Endothelial cell of umbilical vein (primary cell): Measurements from ENCODE around the gene GFER.

ENCODE experiments used
- EZH2 ChIP-seq: IDR thresholded peaks from 2 replicates; pipeline ENCODE4 v1.6.1; 2012; ENCODE audit warnings: borderline replicate concordance, low read depth, mild to moderate bottlenecking, moderate library complexity, low read length, inconsistent platforms; ENCODE audit not compliant: severe bottlenecking
- GATA2 ChIP-seq: IDR thresholded peaks from 2 replicates; pipeline ENCODE4 v1.7.0; 2011; ENCODE audit warnings: low read depth, mild to moderate bottlenecking, moderate library complexity, mixed read lengths, low read length; ENCODE audit not compliant: insufficient read length, insufficient read depth
- JUN ChIP-seq: IDR thresholded peaks from 2 replicates; pipeline ENCODE4 v1.6.1; 2011; ENCODE audit warnings: borderline replicate concordance, low read depth; ENCODE audit not compliant: insufficient read length, insufficient read depth
- MYC ChIP-seq: IDR thresholded peaks from one replicate; pipeline ENCODE4 v1.6.1; 2011; ENCODE audit warnings: mild to moderate bottlenecking, low read depth, low read length
- POLR2A ChIP-seq: IDR thresholded peaks from 2 replicates; pipeline ENCODE4 v1.6.1; 2012; ENCODE audit warnings: low read depth, mild to moderate bottlenecking, control low read depth, low read length
- POLR2AphosphoS5 ChIP-seq: IDR thresholded peaks from 2 replicates; pipeline ENCODE4 v1.6.1; 2012; ENCODE audit warnings: low read depth, mild to moderate bottlenecking, control low read depth, low read length, moderate library complexity; ENCODE audit not compliant: insufficient read depth
- TF ChIP-seq, protein P1 (sequence below), 2 donors: IDR thresholded peaks; 1 replicate in 1 of 2; 2 replicates in 1 of 2; pipeline ENCODE4 v1.5.1; 2011; ENCODE audit warnings: low read length in 2 of 2, mild to moderate bottlenecking in 2 of 2, moderate library complexity in 2 of 2, control low read depth in 1 of 2, inconsistent platforms in 1 of 2, low read depth in 1 of 2; ENCODE audit not compliant: insufficient read depth in 1 of 2; ENCODE audit errors: extremely low read depth in 1 of 2

- TF ChIP-seq EZH2 = no peak
- no peak for TF ChIP-seq POLR2AphosphoS5
- TF ChIP-seq POLR2A = no peak
- TF ChIP-seq, protein P1, sequence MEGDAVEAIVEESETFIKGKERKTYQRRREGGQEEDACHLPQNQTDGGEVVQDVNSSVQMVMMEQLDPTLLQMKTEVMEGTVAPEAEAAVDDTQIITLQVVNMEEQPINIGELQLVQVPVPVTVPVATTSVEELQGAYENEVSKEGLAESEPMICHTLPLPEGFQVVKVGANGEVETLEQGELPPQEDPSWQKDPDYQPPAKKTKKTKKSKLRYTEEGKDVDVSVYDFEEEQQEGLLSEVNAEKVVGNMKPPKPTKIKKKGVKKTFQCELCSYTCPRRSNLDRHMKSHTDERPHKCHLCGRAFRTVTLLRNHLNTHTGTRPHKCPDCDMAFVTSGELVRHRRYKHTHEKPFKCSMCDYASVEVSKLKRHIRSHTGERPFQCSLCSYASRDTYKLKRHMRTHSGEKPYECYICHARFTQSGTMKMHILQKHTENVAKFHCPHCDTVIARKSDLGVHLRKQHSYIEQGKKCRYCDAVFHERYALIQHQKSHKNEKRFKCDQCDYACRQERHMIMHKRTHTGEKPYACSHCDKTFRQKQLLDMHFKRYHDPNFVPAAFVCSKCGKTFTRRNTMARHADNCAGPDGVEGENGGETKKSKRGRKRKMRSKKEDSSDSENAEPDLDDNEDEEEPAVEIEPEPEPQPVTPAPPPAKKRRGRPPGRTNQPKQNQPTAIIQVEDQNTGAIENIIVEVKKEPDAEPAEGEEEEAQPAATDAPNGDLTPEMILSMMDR (IDR thresholded peaks at IDR 0.05; ENCODE audit: extremely low read depth in 1 of 2, insufficient read depth in 1 of 2, low read depth in 1 of 2, low read length in 2 of 2) = no peak
- no peak for TF ChIP-seq GATA2
- no peak for TF ChIP-seq MYC
- TF ChIP-seq JUN = no peak
These were observed 33.9 kb upstream of the GFER start for GRCh38 chr16:1950047-1950446.
